Trophoblast cell (in vitro differentiated cells and primary cell): ENCODE data around the gene AKNA.

Experiments used
- DNase-seq, 2 donors: peaks; one replicate each; pipeline ENCODE4 v3.0.0-alpha.2; 2016
- H2AFZ ChIP-seq: 2 replicates; pipeline ENCODE4 v1.6.1; 2013; ENCODE audit warnings: low read length, moderate library complexity, mild to moderate bottlenecking; ENCODE audit not compliant: insufficient read depth, poor library complexity
- H2AK5ac ChIP-seq: 2 replicates; pipeline ENCODE4 v1.6.1; 2013; ENCODE audit warnings: mild to moderate bottlenecking, low read length
- H2BK120ac ChIP-seq: 2 replicates; pipeline ENCODE4 v1.6.1; 2013; ENCODE audit warnings: low read length, mild to moderate bottlenecking, moderate library complexity; ENCODE audit not compliant: insufficient read depth, poor library complexity
- H2BK12ac ChIP-seq: 2 replicates; pipeline ENCODE4 v1.6.1; 2013; ENCODE audit warnings: mild to moderate bottlenecking, low read length, moderate library complexity
- H2BK5ac ChIP-seq: 2 replicates; pipeline ENCODE4 v1.6.1; 2013; ENCODE audit warnings: low read length, low read depth, moderate library complexity, mild to moderate bottlenecking; ENCODE audit not compliant: poor library complexity
- H3K14ac ChIP-seq: 2 replicates; pipeline ENCODE4 v1.6.1; 2013; ENCODE audit warnings: mild to moderate bottlenecking, low read length
- H3K18ac ChIP-seq: 2 replicates; pipeline ENCODE4 v1.6.1; 2013; ENCODE audit warnings: mild to moderate bottlenecking, low read length
- H3K23ac ChIP-seq: 2 replicates; pipeline ENCODE4 v1.6.1; 2013; ENCODE audit warnings: low read length
- H3K27ac ChIP-seq: 2 replicates; pipeline ENCODE4 v1.5.1; 2013; ENCODE audit warnings: low read depth, mild to moderate bottlenecking, inconsistent platforms, low read length, moderate library complexity
- H3K27me3 ChIP-seq: 2 replicates; pipeline ENCODE4 v1.6.1; 2013; ENCODE audit warnings: inconsistent platforms, mild to moderate bottlenecking, low read length, moderate library complexity; ENCODE audit not compliant: insufficient read depth
- H3K36me3 ChIP-seq, 2 experiments: 1 replicate in 1 of 2; 2 replicates in 1 of 2; pipeline ENCODE4 v1.6.1; 2013; ENCODE audit warnings: low read length in 2 of 2, mild to moderate bottlenecking in 2 of 2, moderate library complexity in 1 of 2; ENCODE audit not compliant: insufficient read depth in 2 of 2, control insufficient read depth in 1 of 2
- H3K4ac ChIP-seq: 2 replicates; pipeline ENCODE4 v1.6.1; 2013; ENCODE audit warnings: low read depth, mild to moderate bottlenecking, low read length, moderate library complexity
- H3K4me1 ChIP-seq, 2 experiments: 1 replicate in 1 of 2; 2 replicates in 1 of 2; pipeline ENCODE4 v1.6.1; 2013; ENCODE audit warnings: low read length in 2 of 2, mild to moderate bottlenecking in 2 of 2, moderate library complexity in 1 of 2; ENCODE audit not compliant: insufficient read depth in 2 of 2, control insufficient read depth in 1 of 2
- H3K4me2 ChIP-seq: 2 replicates; pipeline ENCODE4 v1.6.1; 2013; ENCODE audit warnings: inconsistent platforms, mild to moderate bottlenecking, low read length, moderate library complexity
- H3K4me3 ChIP-seq: 2 replicates; pipeline ENCODE4 v1.5.1; 2013; ENCODE audit warnings: mild to moderate bottlenecking, low read depth, low read length, inconsistent platforms
- H3K79me1 ChIP-seq: one replicate; pipeline ENCODE4 v1.6.1; 2013; ENCODE audit warnings: low read length
- H3K79me2 ChIP-seq: 2 replicates; pipeline ENCODE4 v1.6.1; 2013; ENCODE audit warnings: low read length, mild to moderate bottlenecking; ENCODE audit not compliant: control insufficient read depth, insufficient read depth, poor library complexity
- H3K9ac ChIP-seq: 2 replicates; pipeline ENCODE4 v1.6.1; 2013; ENCODE audit warnings: mild to moderate bottlenecking, low read length
- H3K9me3 ChIP-seq: 2 replicates; pipeline ENCODE4 v1.6.1; 2013; ENCODE audit warnings: low read depth, mild to moderate bottlenecking, control low read depth, inconsistent platforms, low read length; ENCODE audit not compliant: insufficient read depth
- H4K12ac ChIP-seq: 2 replicates; pipeline ENCODE4 v1.6.1; 2013; ENCODE audit warnings: low read depth, mild to moderate bottlenecking, low read length, moderate library complexity
- H4K8ac ChIP-seq: 2 replicates; pipeline ENCODE4 v1.6.1; 2013; ENCODE audit warnings: low read depth, mild to moderate bottlenecking, low read length, moderate library complexity
- H4K91ac ChIP-seq: one replicate; pipeline ENCODE4 v1.6.1; 2013; ENCODE audit warnings: low read depth, mild to moderate bottlenecking, low read length, moderate library complexity
- WGBS: extraction: QIAGEN DNeasy Blood & Tissue Kit; methylation state at CpG from one replicate; pipeline ENCODE4 v1.1.7; 2013; ENCODE audit warnings: missing lambda C conversion rate; ENCODE audit not compliant: insufficient read length, insufficient coverage; ENCODE audit errors: extremely low coverage; 5-methylcytosine and 5-hydroxymethylcytosine counted together

The AKNA gene

DNA sequence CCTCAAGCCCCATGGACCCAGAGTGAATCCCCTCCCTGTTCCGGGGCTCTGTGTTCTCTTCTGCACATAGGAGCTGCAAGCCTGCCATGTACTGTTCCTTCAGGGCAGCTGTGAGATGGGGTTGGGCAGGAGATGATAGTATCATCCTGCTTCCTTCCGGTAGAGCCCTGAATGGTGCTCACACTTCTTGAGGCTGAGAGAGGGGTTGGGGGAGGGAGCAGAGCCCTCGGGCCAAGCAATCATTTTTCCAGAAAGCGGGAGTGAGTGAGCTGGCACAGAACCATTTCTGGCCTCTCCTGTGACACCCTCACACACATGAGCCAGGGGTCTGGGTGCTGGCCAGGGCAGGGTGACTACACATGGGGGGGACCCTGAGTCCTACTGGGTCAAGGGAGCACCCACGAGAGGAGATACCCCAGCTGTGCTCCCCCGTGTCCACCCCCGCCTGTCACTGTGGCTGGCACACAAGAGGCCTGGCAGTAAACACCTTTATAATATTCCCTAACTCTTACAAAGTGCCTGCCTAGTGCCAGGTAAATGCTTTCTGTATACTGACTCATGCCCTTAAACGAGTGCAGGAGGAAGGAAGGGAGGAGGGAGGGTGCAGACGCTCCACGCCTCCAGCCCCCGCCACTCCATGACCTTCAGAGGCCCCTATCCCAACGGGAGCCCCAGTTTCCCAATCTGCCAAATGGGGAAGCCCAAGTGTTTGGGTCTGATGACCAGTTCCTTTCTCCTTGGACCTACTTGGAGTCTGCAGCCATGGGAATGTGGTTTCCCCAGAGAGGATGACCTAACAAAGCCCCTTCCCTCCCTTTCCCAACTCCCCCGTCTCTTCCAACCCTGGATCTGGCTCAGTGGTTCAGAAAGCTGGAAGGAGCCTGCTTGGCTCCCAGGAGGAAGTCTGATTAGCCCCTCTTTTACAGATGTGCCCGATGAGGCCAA lies 15.5 kb downstream of the AKNA start:
- H3K14ac ChIP-seq = no peak overlapping the region
- peaks cover 34 to 35% of the 10 kb centered on the region in 2 experiments for H3K36me3 ChIP-seq
- no peak overlapping the region for H3K9ac ChIP-seq
- DNase-seq = no peak
- no peak overlapping the region for H3K23ac ChIP-seq
- WGBS = no CpG with 5 or more reads among the region's 14 CpGs
- H3K9me3 ChIP-seq = no peaks in the 10 kb centered on the region
- H2BK5ac ChIP-seq = no peak overlapping the region
- no peaks in the 10 kb centered on the region for H3K27me3 ChIP-seq
- no peak overlapping the region for H3K4me3 ChIP-seq
- H2BK12ac ChIP-seq = no peak overlapping the region
- H3K18ac ChIP-seq = no peak overlapping the region
- H3K79me2 ChIP-seq = no peaks in the 10 kb centered on the region
- no peak overlapping the region for H3K4me2 ChIP-seq
- peaks cover 2 to 7% of the 10 kb centered on the region in 2 experiments for H3K4me1 ChIP-seq
- H3K27ac ChIP-seq = no peak overlapping the region
- H3K4ac ChIP-seq = no peak overlapping the region
- no peak overlapping the region for H2AK5ac ChIP-seq
- H3K79me1 ChIP-seq = no peaks in the 10 kb centered on the region
- H2BK120ac ChIP-seq = no peak overlapping the region
- H4K8ac ChIP-seq = no peak overlapping the region
- no peak overlapping the region for H4K91ac ChIP-seq
- no peak overlapping the region for H4K12ac ChIP-seq
- H2AFZ ChIP-seq = no peak overlapping the region

DNA sequence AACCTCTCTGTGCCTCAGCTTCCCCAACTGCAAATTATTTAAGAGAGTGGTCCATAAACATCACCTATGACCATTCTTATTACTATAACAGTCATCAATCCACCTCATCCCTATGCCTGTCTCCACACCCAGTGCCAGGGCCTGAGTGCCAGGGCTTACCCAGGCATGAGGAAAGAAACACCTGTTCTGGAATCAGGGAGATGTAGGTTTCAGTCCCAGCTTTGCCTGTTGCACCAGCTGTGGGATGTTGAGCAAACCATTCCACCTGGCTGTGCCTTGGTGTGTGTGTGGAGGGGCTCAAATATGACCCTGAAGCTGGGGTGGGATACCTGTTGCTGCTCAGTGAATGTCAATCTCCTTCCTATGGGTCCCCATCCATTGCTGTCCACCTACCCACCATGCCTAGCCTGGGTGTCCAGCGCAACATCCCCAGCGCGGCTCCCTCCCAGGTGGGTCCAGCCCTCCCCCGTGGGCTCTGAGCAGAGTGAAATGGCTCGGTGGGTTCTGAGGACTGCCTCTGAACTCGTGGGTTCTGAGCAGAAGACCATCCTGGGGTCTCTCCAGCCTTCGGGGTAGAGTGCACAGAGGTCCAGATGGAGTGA lies 16.3 kb downstream of the AKNA start:
- H2BK120ac ChIP-seq = no peak overlapping the region
- H4K12ac ChIP-seq = no peak overlapping the region
- no peak overlapping the region for H3K23ac ChIP-seq
- H3K18ac ChIP-seq = no peak overlapping the region
- H3K9me3 ChIP-seq = no peaks in the 10 kb centered on the region
- no peak overlapping the region for H3K4me3 ChIP-seq
- no peak overlapping the region for H2AFZ ChIP-seq
- H3K9ac ChIP-seq = no peak overlapping the region
- no peak overlapping the region for H3K14ac ChIP-seq
- H3K4me1 ChIP-seq = peaks cover 2 to 7% of the 10 kb centered on the region in 2 experiments
- no peak overlapping the region for H3K4ac ChIP-seq
- no peak overlapping the region for H3K27ac ChIP-seq
- peaks cover 28% of the 10 kb centered on the region in 2 experiments for H3K36me3 ChIP-seq
- no peaks in the 10 kb centered on the region for H3K79me2 ChIP-seq
- no peak overlapping the region for H4K91ac ChIP-seq
- H3K4me2 ChIP-seq = no peak overlapping the region
- H3K27me3 ChIP-seq = no peaks in the 10 kb centered on the region
- H4K8ac ChIP-seq = no peak overlapping the region
- H3K79me1 ChIP-seq = no peaks in the 10 kb centered on the region
- WGBS = no CpG with 5 or more reads among the region's 7 CpGs
- no peak for DNase-seq
- H2AK5ac ChIP-seq = no peak overlapping the region
- no peak overlapping the region for H2BK12ac ChIP-seq
- no peak overlapping the region for H2BK5ac ChIP-seq

DNA sequence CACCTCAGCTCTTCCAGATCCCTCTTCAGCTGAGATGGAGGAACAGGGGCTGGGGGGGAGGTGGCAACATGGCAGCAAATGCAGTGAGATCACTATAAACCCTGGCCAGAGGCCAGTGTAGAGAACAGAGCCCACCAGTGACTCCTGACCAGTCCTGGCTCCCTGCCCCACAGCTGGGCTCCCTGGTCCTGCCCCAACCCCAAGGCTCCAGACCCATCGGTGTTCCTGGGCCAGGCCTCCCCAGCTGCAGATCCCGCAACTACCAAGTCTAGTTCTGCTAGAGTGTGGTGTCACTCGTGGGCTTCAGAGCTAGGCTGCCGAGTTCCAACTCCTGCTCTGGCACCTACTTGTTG lies 16.8 kb downstream of the AKNA start:
- Histone ChIP-seq H3K79me1 (no peaks in the 10 kb centered on the region), H4K91ac (no peak overlapping the region), H4K8ac (no peak overlapping the region), H2BK12ac (no peak overlapping the region), H3K9me3 (no peaks in the 10 kb centered on the region), H2BK120ac (no peak overlapping the region), H3K36me3 (peaks cover 26% of the 10 kb centered on the region in 2 experiments), H2AK5ac (no peak overlapping the region), H4K12ac (no peak overlapping the region), H3K27me3 (no peaks in the 10 kb centered on the region), H3K4me3 (no peak overlapping the region), H3K4me1 (peaks cover 2 to 7% of the 10 kb centered on the region in 2 experiments), H3K23ac (no peak overlapping the region), H2AFZ (no peak overlapping the region), H3K18ac (no peak overlapping the region), H2BK5ac (no peak overlapping the region), H3K14ac (no peak overlapping the region), H3K27ac (no peak overlapping the region), H3K4me2 (no peak overlapping the region), H3K4ac (no peak overlapping the region), H3K79me2 (no peaks in the 10 kb centered on the region), H3K9ac (no peak overlapping the region)
- no CpG with 5 or more reads among the region's 4 CpGs for WGBS
- DNase-seq = no peak

GRCh38 chr9:114370251-114370967 lies 17.4 kb downstream of the AKNA start:
- no CpG with 5 or more reads among the region's 6 CpGs for WGBS
- Histone ChIP-seq H3K79me1 (no peaks in the 10 kb centered on the region), H2AK5ac (no peak overlapping the region), H4K12ac (no peak overlapping the region), H2AFZ (no peak overlapping the region), H3K36me3 (peaks cover 26 to 28% of the 10 kb centered on the region in 2 experiments), H3K4me3 (no peak overlapping the region), H2BK5ac (no peak overlapping the region), H3K27me3 (no peaks in the 10 kb centered on the region), H3K27ac (no peak overlapping the region), H3K4me1 (peaks cover 2 to 7% of the 10 kb centered on the region in 2 experiments), H3K4me2 (no peak overlapping the region), H3K9me3 (no peaks in the 10 kb centered on the region), H3K4ac (no peak overlapping the region), H2BK12ac (no peak overlapping the region), H3K18ac (no peak overlapping the region), H2BK120ac (no peak overlapping the region), H3K9ac (no peak overlapping the region), H4K8ac (no peak overlapping the region), H3K23ac (no peak overlapping the region), H3K79me2 (no peaks in the 10 kb centered on the region), H3K14ac (no peak overlapping the region), H4K91ac (no peak overlapping the region)
- no peak for DNase-seq
